CD4-positive, alpha-beta T cell treated with Interferon gamma for 1 hour (primary cell): ENCODE results near the gene NDUFS8.

ENCODE experiments used
- DNase-seq: peaks from one replicate; pipeline ENCODE4 v3.0.0-alpha.2; 2020

The NDUFS8 gene

GRCh38 chr11:68003846-68004550, 26.5 kb upstream of the NDUFS8 start, which contains the start of gene UNC93B1:
UNC93B1 (minus strand) TSS chr11:68004097; CDS start chr11:68004043, 54 bp downstream.
- peak; percentile 85 for DNase-seq

GRCh38 chr11:68004551-68005335, 25.7 kb upstream of the NDUFS8 start:
- DNase-seq = no peak

- DNase-seq = no peak
Observed at GRCh38 chr11:68006606-68007166, 23.8 kb upstream of the NDUFS8 start.

- no peak for DNase-seq
Observed at GRCh38 chr11:68007498-68008380, 22.7 kb upstream of the NDUFS8 start.

- DNase-seq = peak; percentile 27
Observed at GRCh38 chr11:68008381-68009337, 21.8 kb upstream of the NDUFS8 start.

- DNase-seq = no peak
Observed at GRCh38 chr11:68009391-68010089, 20.9 kb upstream of the NDUFS8 start.

- DNase-seq = peak; percentile 65
Observed at GRCh38 chr11:68010090-68011041, 20.1 kb upstream of the NDUFS8 start, which contains the start of gene ALDH3B1. ALDH3B1 (plus strand) TSS chr11:68010327; CDS start chr11:68015298, 4,971 bp downstream.

GRCh38 chr11:68011051-68011943, 19.2 kb upstream of the NDUFS8 start:
- no peak for DNase-seq

GRCh38 chr11:68012044-68012842, 18.2 kb upstream of the NDUFS8 start:
- DNase-seq = no peak

- DNase-seq = no peak
Observed at GRCh38 chr11:68012843-68013610, 17.5 kb upstream of the NDUFS8 start.

GRCh38 chr11:68013611-68014156, 16.8 kb upstream of the NDUFS8 start:
- no peak for DNase-seq

- peak; percentile 26 for DNase-seq
Observed at GRCh38 chr11:68014157-68014946, 16.1 kb upstream of the NDUFS8 start.

- no peak for DNase-seq
Observed at GRCh38 chr11:68014947-68015447, 15.5 kb upstream of the NDUFS8 start.

- no peak for DNase-seq
Observed at GRCh38 chr11:68015467-68015866, 15.0 kb upstream of the NDUFS8 start.

- no peak for DNase-seq
Observed at GRCh38 chr11:68016161-68016903, 14.1 kb upstream of the NDUFS8 start.
